Muscle of leg (tissue), 11 donors: Measurements from ENCODE around the gene RNH1. TPM values are rescaled to one million over a fixed set of nuclear protein-coding genes. Genes with fewer than 3 reads are reported as not detected.

Experiments used
- DNase-seq: peaks from one replicate; pipeline ENCODE4 v3.0.0; 2013
- H3K27ac ChIP-seq: one replicate; pipeline ENCODE4 v1.5.1; 2013; ENCODE audit warnings: mild to moderate bottlenecking, low read length, control low read depth
- H3K27me3 ChIP-seq: one replicate; pipeline ENCODE4 v1.6.1; 2013; ENCODE audit warnings: low read length; ENCODE audit not compliant: control insufficient read depth, insufficient read depth
- H3K36me3 ChIP-seq: one replicate; pipeline ENCODE4 v1.6.1; 2013; ENCODE audit warnings: low read length; ENCODE audit not compliant: control insufficient read depth, insufficient read depth
- H3K4me1 ChIP-seq: one replicate; pipeline ENCODE4 v1.6.1; 2013; ENCODE audit warnings: low read length; ENCODE audit not compliant: control insufficient read depth, insufficient read depth
- H3K4me3 ChIP-seq: one replicate; pipeline ENCODE4 v1.5.1; 2013; ENCODE audit warnings: low read length, control low read depth
- H3K9me3 ChIP-seq: replicated peaks from 2 replicates; pipeline ENCODE4 v1.6.1; 2013; ENCODE audit warnings: low read depth, low read length; ENCODE audit not compliant: control insufficient read depth
- WGBS: methylation state at CpG from one replicate; pipeline ENCODE4 v1.1.5; 2013; ENCODE audit warnings: missing lambda C conversion rate; ENCODE audit not compliant: insufficient coverage; 5-methylcytosine and 5-hydroxymethylcytosine counted together
- polyA plus RNA-seq, 8 donors: library from polyadenylated mRNA; unstranded; fragments of 120-200 nt; gene quantifications; one replicate each; pipeline versions ENCODE4 v1.2.1 to v1.2.3, GENCODE V29; 2013; ENCODE audit warnings: inconsistent platforms in 1 of 8, low replicate concordance in 1 of 8; ENCODE audit not compliant: insufficient read length in 8 of 8, insufficient read depth in 1 of 8
- total RNA-seq: library from RNA; stranded (reverse); fragments of 120-200 nt; gene quantifications from one replicate; pipeline ENCODE4 v1.2.4, GENCODE V29; 2013

Gene RNH1
- total and polyA plus RNA-seq, 9 donors, result 89.5 to 107 (median 99.1) TPM

- WGBS, result 70% methylated on average over 6 of the region's 6 CpGs
- Histone ChIP-seq H3K9me3 (no peaks in the 10 kb centered on the region), H3K36me3 (peaks cover 12% of the 10 kb centered on the region), H3K27ac (no peak overlapping the region), H3K4me3 (no peak overlapping the region), H3K27me3 (no peaks in the 10 kb centered on the region), H3K4me1 (peaks cover 11% of the 10 kb centered on the region)
- no peak for DNase-seq
Observed at GRCh38 chr11:468493-468892, 38.5 kb downstream of the RNH1 start.

GRCh38 chr11:468036-468435 lies 39.0 kb downstream of the RNH1 start:
- Histone ChIP-seq H3K27ac (no peak overlapping the region), H3K9me3 (no peaks in the 10 kb centered on the region), H3K4me1 (peaks cover 11% of the 10 kb centered on the region), H3K36me3 (peaks cover 12% of the 10 kb centered on the region), H3K27me3 (no peaks in the 10 kb centered on the region), H3K4me3 (no peak overlapping the region)
- 74% methylated on average over 10 of the region's 12 CpGs for WGBS
- DNase-seq, result no peak

- Histone ChIP-seq H3K27ac (no peak overlapping the region), H3K36me3 (peaks cover 27% of the 10 kb centered on the region), H3K4me1 (peaks cover 11% of the 10 kb centered on the region), H3K9me3 (no peaks in the 10 kb centered on the region), H3K4me3 (no peak overlapping the region), H3K27me3 (no peaks in the 10 kb centered on the region)
- DNase-seq, result no peak
- 93% methylated on average over 5 of the region's 9 CpGs for WGBS
Observed at GRCh38 chr11:465896-466530, 41.0 kb downstream of the RNH1 start.

GRCh38 chr11:464316-464715 lies 42.7 kb downstream of the RNH1 start:
- Histone ChIP-seq H3K36me3 (peaks cover 40% of the 10 kb centered on the region), H3K27me3 (no peaks in the 10 kb centered on the region), H3K9me3 (no peaks in the 10 kb centered on the region), H3K27ac (no peak overlapping the region), H3K4me3 (no peak overlapping the region), H3K4me1 (peaks cover 15% of the 10 kb centered on the region)
- no peak for DNase-seq
- 92% methylated on average over 22 of the region's 24 CpGs for WGBS

- H3K4me3 ChIP-seq, result no peak overlapping the region
- H3K27me3 ChIP-seq, result no peaks in the 10 kb centered on the region
- peaks cover 10% of the 10 kb centered on the region for H3K4me1 ChIP-seq
- WGBS, result 93% methylated on average over 15 of the region's 16 CpGs
- DNase-seq, result no peak
- no peak overlapping the region for H3K27ac ChIP-seq
- H3K36me3 ChIP-seq, result peaks cover 40% of the 10 kb centered on the region
- H3K9me3 ChIP-seq, result no peaks in the 10 kb centered on the region
Observed at GRCh38 chr11:462107-462890, 44.7 kb downstream of the RNH1 start.

GRCh38 chr11:461626-462025 lies 45.4 kb downstream of the RNH1 start:
- H3K27me3 ChIP-seq, result no peaks in the 10 kb centered on the region
- WGBS, result 85% methylated on average over 8 of the region's 9 CpGs
- H3K27ac ChIP-seq, result no peak overlapping the region
- no peaks in the 10 kb centered on the region for H3K9me3 ChIP-seq
- peaks cover 44% of the 10 kb centered on the region for H3K36me3 ChIP-seq
- no peak for DNase-seq
- peaks cover 10% of the 10 kb centered on the region for H3K4me1 ChIP-seq
- H3K4me3 ChIP-seq, result no peak overlapping the region

GRCh38 chr11:460331-461199 lies 46.5 kb downstream of the RNH1 start:
- Histone ChIP-seq H3K36me3 (peaks cover 44% of the 10 kb centered on the region), H3K27ac (peak overlapping the region; percentile 42), H3K4me1 (peaks cover 10% of the 10 kb centered on the region), H3K9me3 (no peaks in the 10 kb centered on the region), H3K4me3 (no peak overlapping the region), H3K27me3 (no peaks in the 10 kb centered on the region)
- 87% methylated on average over 39 of the region's 41 CpGs for WGBS
- no peak for DNase-seq

- Histone ChIP-seq H3K4me3 (no peak overlapping the region), H3K27ac (no peak overlapping the region)
- WGBS, result 90% methylated on average over 23 of the region's 24 CpGs
Observed at GRCh38 chr11:459511-460220, 47.4 kb downstream of the RNH1 start.

GRCh38 chr11:457111-457760 lies 49.8 kb downstream of the RNH1 start:
- H3K36me3 ChIP-seq, result peaks cover 56% of the 10 kb centered on the region
- no peaks in the 10 kb centered on the region for H3K9me3 ChIP-seq
- DNase-seq, result no peak
- H3K27ac ChIP-seq, result no peak overlapping the region
- H3K27me3 ChIP-seq, result no peaks in the 10 kb centered on the region
- 72% methylated on average over 17 of the region's 23 CpGs for WGBS
- H3K4me1 ChIP-seq, result peaks cover 13% of the 10 kb centered on the region
- H3K4me3 ChIP-seq, result no peak overlapping the region

More at GRCh38 chr11:459511-460220, 47.4 kb downstream of the RNH1 start:
- DNase-seq, result no peak
- H3K4me1 ChIP-seq, result peaks cover 13% of the 10 kb centered on the region
- peaks cover 46% of the 10 kb centered on the region for H3K36me3 ChIP-seq
- no peaks in the 10 kb centered on the region for H3K9me3 ChIP-seq
- no peaks in the 10 kb centered on the region for H3K27me3 ChIP-seq
